MM.1S (cell line): ENCODE measurements around the gene GOSR2.
"Not testable (repeated sequence)": the region's sequence is repeated elsewhere in the genome, so short reads cannot be mapped to it uniquely, and the experiment has no call there.

Source experiments
- DNase-seq: peaks from one replicate; pipeline ENCODE4 v3.0.0-alpha.2; 2015
- H2AFZ ChIP-seq: fragments of 300-600 bp; sonication (generic); 2 replicates; pipeline ENCODE4 v1.6.0; 2016; ENCODE audit warnings: antibody characterized with exemption, low read length
- H3F3A ChIP-seq: fragments of 300-600 bp; sonication (generic); 2 replicates; pipeline ENCODE4 v1.6.1; 2016; ENCODE audit warnings: mild to moderate bottlenecking, antibody characterized with exemption, low read length, moderate library complexity, mixed read lengths; ENCODE audit not compliant: insufficient read depth
- H3K27ac ChIP-seq: fragments of 300-600 bp; sonication (generic); 2 replicates; pipeline ENCODE4 v1.5.1; 2016; ENCODE audit warnings: mild to moderate bottlenecking, low read length
- H3K27me3 ChIP-seq: fragments of 300-600 bp; sonication (generic); replicated peaks from 2 replicates; pipeline ENCODE4 v1.6.0; 2016; ENCODE audit warnings: low read length; ENCODE audit not compliant: insufficient read depth
- H3K36me3 ChIP-seq: fragments of 300-600 bp; sonication (generic); replicated peaks from 2 replicates; pipeline ENCODE4 v1.6.1; 2016; ENCODE audit warnings: mild to moderate bottlenecking, low read length, mixed read lengths; ENCODE audit not compliant: insufficient read depth
- H3K4me1 ChIP-seq: fragments of 300-600 bp; sonication (generic); 2 replicates; pipeline ENCODE4 v1.6.1; 2016; ENCODE audit warnings: low read length, mixed read lengths
- H3K4me2 ChIP-seq: fragments of 300-600 bp; sonication (generic); 2 replicates; pipeline ENCODE4 v1.6.0; 2016; ENCODE audit warnings: low read depth, low read length
- H3K4me3 ChIP-seq: fragments of 300-600 bp; sonication (generic); 2 replicates; pipeline ENCODE4 v1.5.1; 2016; ENCODE audit warnings: low read length, mixed read lengths
- H3K79me2 ChIP-seq: fragments of 300-600 bp; sonication (generic); 2 replicates; pipeline ENCODE4 v1.6.1; 2016; ENCODE audit warnings: mixed run types, low read length, mixed read lengths
- H3K9ac ChIP-seq: fragments of 300-600 bp; sonication (generic); 2 replicates; pipeline ENCODE4 v1.6.1; 2016; ENCODE audit warnings: low read length, mixed read lengths
- H3K9me2 ChIP-seq: fragments of 300-600 bp; sonication (generic); replicated peaks from 2 replicates; pipeline ENCODE4 v1.6.1; 2016; ENCODE audit warnings: mild to moderate bottlenecking, low read length, mixed read lengths; ENCODE audit not compliant: insufficient read depth
- H3K9me3 ChIP-seq: fragments of 300-600 bp; sonication (generic); replicated peaks from 2 replicates; pipeline ENCODE4 v1.6.1; 2016; ENCODE audit warnings: mild to moderate bottlenecking, low read length, mixed read lengths; ENCODE audit not compliant: insufficient read depth
- H4K20me1 ChIP-seq: fragments of 300-600 bp; sonication (generic); 2 replicates; pipeline ENCODE4 v1.6.1; 2016; ENCODE audit warnings: mild to moderate bottlenecking, low read length, moderate library complexity, mixed read lengths; ENCODE audit not compliant: insufficient read depth
- CTCF ChIP-seq: fragments of 300-600 bp; sonication (generic); IDR thresholded peaks from 2 replicates; pipeline ENCODE4 v1.5.1; 2016; ENCODE audit warnings: antibody characterized with exemption, low read length, mixed read lengths
- EZH2 ChIP-seq: fragments of 300-600 bp; sonication (generic); optimal IDR thresholded peaks from 2 replicates; pipeline ENCODE3; 2017; ENCODE audit warnings: low read depth, mild to moderate bottlenecking, antibody characterized with exemption, low read length, mixed read lengths
- EZH2phosphoT487 ChIP-seq: fragments of 300-600 bp; sonication (generic); IDR thresholded peaks from 2 replicates; pipeline ENCODE4 v1.6.1; 2018; ENCODE audit warnings: antibody characterized with exemption, low read length

Gene GOSR2

GRCh38 chr17:46917516-46917915 is 5.4 kb upstream of the GOSR2 start:
- DNase-seq, result no peak
- H3K4me3 ChIP-seq, result no peak overlapping the region
- 0 out of 2 replicates have a peak, but pooled peaks cover 2% of the 10 kb centered on the region for H3F3A ChIP-seq
- H3K4me1 ChIP-seq, result no peaks in the 10 kb centered on the region
- H3K27ac ChIP-seq, result no peak overlapping the region
- no peaks in the 10 kb centered on the region for H3K9me3 ChIP-seq
- no peaks in the 10 kb centered on the region for H3K9me2 ChIP-seq
- no peak overlapping the region for H3K9ac ChIP-seq
- H3K4me2 ChIP-seq, result no peak overlapping the region
- no peak overlapping the region for H2AFZ ChIP-seq
- peaks cover 4% of the 10 kb centered on the region; the same call in 1 of the 2 replicates for H3K27me3 ChIP-seq
- H3K79me2 ChIP-seq, result no peaks in the 10 kb centered on the region
- H3K36me3 ChIP-seq, result no peaks in the 10 kb centered on the region
- H4K20me1 ChIP-seq, result no peaks in the 10 kb centered on the region
- TF ChIP-seq EZH2phosphoT487, result no peak
- TF ChIP-seq EZH2, result no peak
- TF ChIP-seq CTCF, result no peak

DNA sequence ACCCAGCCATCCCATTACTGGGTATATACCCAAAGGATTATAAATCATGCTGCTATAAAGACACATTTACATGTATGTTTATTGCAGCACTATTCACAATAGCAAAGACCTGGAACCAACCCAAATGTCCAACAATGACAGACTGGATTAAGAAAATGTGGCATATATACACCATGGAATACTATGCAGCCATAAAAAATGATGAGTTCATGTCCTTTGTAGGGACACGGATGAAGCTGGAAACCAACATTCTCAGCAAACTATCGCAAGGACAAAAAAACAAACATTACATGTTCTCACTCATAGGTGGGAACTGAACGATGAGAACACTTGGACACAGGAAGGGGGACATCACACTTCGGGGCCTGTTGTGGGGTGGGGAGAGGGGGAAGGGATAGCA is 998 bp upstream of the GOSR2 start:
- DNase-seq, H3K4me2 ChIP-seq, H2AFZ ChIP-seq, H3K4me3 ChIP-seq, H3K9ac ChIP-seq, H3K9me2 ChIP-seq, H3K36me3 ChIP-seq, H3K27ac ChIP-seq, H3K9me3 ChIP-seq, H3K27me3 ChIP-seq, H4K20me1 ChIP-seq: not testable (repeated sequence)
- peaks cover 42% of the 10 kb centered on the region for H3K79me2 ChIP-seq
- H3K4me1 ChIP-seq, result peaks cover 22% of the 10 kb centered on the region; the same call in 1 of the 2 replicates
- H3F3A ChIP-seq, result 0 out of 2 replicates have a peak, but pooled peaks cover 12% of the 10 kb centered on the region

GRCh38 chr17:46922487-46922803 is 515 bp upstream of the GOSR2 start:
- TF ChIP-seq CTCF, result no peak
- no peak for TF ChIP-seq EZH2phosphoT487
- Histone ChIP-seq H3K27me3 (no peaks in the 10 kb centered on the region), H3K4me3 (peak overlapping the region; percentile 94), H3K9me2 (no peaks in the 10 kb centered on the region), H4K20me1 (no peaks in the 10 kb centered on the region), H3K27ac (peak overlapping the region; percentile 93; the same call in 1 of the 2 replicates), H3K4me1 (peaks cover 22% of the 10 kb centered on the region; the same call in 1 of the 2 replicates), H2AFZ (peak overlapping the region; percentile 94), H3K9me3 (no peaks in the 10 kb centered on the region), H3K79me2 (peaks cover 47% of the 10 kb centered on the region), H3K4me2 (peak overlapping the region; percentile 87), H3F3A (peaks cover 14% of the 10 kb centered on the region; the same call in 1 of the 2 replicates), H3K36me3 (no peaks in the 10 kb centered on the region), H3K9ac (peak overlapping the region; percentile 92)
- no peak for DNase-seq

DNA sequence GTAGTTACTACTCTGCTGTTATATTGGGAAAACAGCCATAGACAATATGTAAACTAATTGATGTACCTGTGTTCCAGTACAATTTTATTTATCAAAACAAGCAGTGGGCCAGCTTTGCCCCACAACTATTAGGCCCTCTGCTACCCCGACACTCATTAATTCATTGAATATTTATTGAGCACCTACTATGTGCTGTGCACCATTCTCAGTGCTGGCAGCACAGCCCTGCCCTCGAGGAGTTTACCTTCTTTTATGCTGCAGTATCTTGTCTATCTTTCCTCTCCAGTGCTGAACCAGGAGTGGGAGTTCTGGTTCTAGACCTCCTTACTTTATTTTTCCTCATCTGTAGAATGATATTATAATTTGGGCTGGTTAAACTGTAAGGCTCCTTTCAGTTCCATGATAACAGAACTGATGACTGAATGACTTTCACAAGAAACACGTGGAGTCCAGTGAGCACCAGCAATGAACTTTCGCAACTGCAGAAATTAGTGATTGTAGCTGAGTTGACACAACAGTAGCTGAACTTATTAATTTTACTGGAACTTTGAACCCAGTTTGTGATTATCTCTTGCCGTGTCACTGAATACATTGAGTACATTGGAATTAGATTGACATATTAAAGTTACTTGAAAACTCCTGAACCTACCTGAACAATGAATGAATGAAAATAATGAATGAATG is 2.4 kb downstream of the GOSR2 start:
- H3K4me1 ChIP-seq, result peaks cover 22% of the 10 kb centered on the region; the same call in 1 of the 2 replicates
- H3F3A ChIP-seq, result peaks cover 14% of the 10 kb centered on the region; the same call in 1 of the 2 replicates
- no peak for DNase-seq
- H3K79me2 ChIP-seq, result peaks cover 74% of the 10 kb centered on the region
- no peak overlapping the region for H3K27ac ChIP-seq
- peak overlapping the region; percentile 87; the same call in 1 of the 2 replicates for H3K4me2 ChIP-seq
- TF ChIP-seq CTCF (no peak), EZH2 (no peak), EZH2phosphoT487 (no peak)
- H3K9ac ChIP-seq, result no peak overlapping the region
- no peaks in the 10 kb centered on the region for H3K9me3 ChIP-seq
- H3K9me2 ChIP-seq, result no peaks in the 10 kb centered on the region
- no peaks in the 10 kb centered on the region; the same call in 1 of the 2 replicates for H3K36me3 ChIP-seq
- H2AFZ ChIP-seq, result no peak overlapping the region
- H3K4me3 ChIP-seq, result no peak overlapping the region
- peaks cover 8% of the 10 kb centered on the region; the same call in 1 of the 2 replicates for H4K20me1 ChIP-seq
- H3K27me3 ChIP-seq, result no peaks in the 10 kb centered on the region
